ENCODE data around the gene BABAM2. TPM values are rescaled to one million over a fixed set of nuclear protein-coding genes. Genes with fewer than 3 reads are reported as not detected.
A peak's percentile ranks its signal among the peaks of the same experiment; 100 is the strongest.

The BABAM2 gene
- total RNA-seq, 1 donor: 42.0 TPM

GRCh38 chr2:28084564-28084963 is 194.0 kb downstream of the BABAM2 start:
- no peaks in the 10 kb centered on the region for H3K9me3 ChIP-seq (ENCODE audit: low read depth, low read length)
- no peaks in the 10 kb centered on the region for H3K36me3 ChIP-seq (ENCODE audit: insufficient read depth, low read length)
- no peak overlapping the region for H2AFZ ChIP-seq (ENCODE audit: low read length)
- no peak for TF ChIP-seq CTCF (IDR thresholded peaks at IDR 0.05; ENCODE audit: extremely low read depth, low read depth, low read length)
- H3K79me2 ChIP-seq (ENCODE audit: insufficient read depth, low read length): no peaks in the 10 kb centered on the region
- no peak overlapping the region for H3K4me3 ChIP-seq (ENCODE audit: insufficient read depth, low read length)
- no peaks in the 10 kb centered on the region for H3K27me3 ChIP-seq (ENCODE audit: insufficient read depth, low read length)
- no peak overlapping the region for H3K27ac ChIP-seq (ENCODE audit: low read depth, low read length)
- H4K20me1 ChIP-seq (ENCODE audit: insufficient read depth, low read length): no peaks in the 10 kb centered on the region
- peaks cover 44% of the 10 kb centered on the region for H3K4me1 ChIP-seq (ENCODE audit: insufficient read depth, low read length)
- H3K4me2 ChIP-seq (ENCODE audit: insufficient read depth, low read length): no peak overlapping the region
- DNase-seq (ENCODE audit: insufficient read length, low spot score, missing footprints): no peak

GRCh38 chr2:28085201-28085600 is 194.7 kb downstream of the BABAM2 start:
- Histone ChIP-seq H3K36me3 (ENCODE audit: insufficient read depth, low read length) (no peaks in the 10 kb centered on the region), H3K79me2 (ENCODE audit: insufficient read depth, low read length) (no peaks in the 10 kb centered on the region), H3K4me3 (ENCODE audit: insufficient read depth, low read length) (no peak overlapping the region), H3K9me3 (ENCODE audit: low read depth, low read length) (no peaks in the 10 kb centered on the region), H4K20me1 (ENCODE audit: insufficient read depth, low read length) (no peaks in the 10 kb centered on the region), H3K4me2 (ENCODE audit: insufficient read depth, low read length) (no peak overlapping the region), H3K27ac (ENCODE audit: low read depth, low read length) (no peak overlapping the region), H2AFZ (ENCODE audit: low read length) (no peak overlapping the region), H3K27me3 (ENCODE audit: insufficient read depth, low read length) (no peaks in the 10 kb centered on the region), H3K4me1 (ENCODE audit: insufficient read depth, low read length) (peaks cover 45% of the 10 kb centered on the region)
- no peak for DNase-seq (ENCODE audit: insufficient read length, low spot score, missing footprints)
- TF ChIP-seq CTCF (IDR thresholded peaks at IDR 0.05; ENCODE audit: extremely low read depth, low read depth, low read length): no peak

DNA sequence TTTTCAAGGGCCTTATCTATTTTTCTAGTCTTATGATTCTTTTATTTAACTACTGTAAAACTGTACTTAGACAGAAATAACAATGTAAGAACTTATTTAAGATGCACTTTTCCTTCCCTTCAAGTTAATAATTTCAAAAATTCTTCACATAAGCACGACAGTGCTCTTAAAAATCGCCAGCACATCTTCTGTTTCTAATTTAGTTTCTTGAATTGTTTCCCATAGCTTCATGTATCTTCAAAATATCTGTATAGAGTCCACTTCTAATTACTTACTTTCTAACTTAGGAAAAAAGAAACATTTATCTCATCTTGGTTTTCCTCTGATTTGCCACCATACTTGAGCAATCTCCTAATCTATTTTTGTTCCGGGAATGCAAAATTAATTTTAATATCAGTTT is 196.1 kb downstream of the BABAM2 start:
- DNase-seq (ENCODE audit: insufficient read length, low spot score, missing footprints): no peak
- Histone ChIP-seq H3K36me3 (ENCODE audit: insufficient read depth, low read length) (no peaks in the 10 kb centered on the region), H3K9me3 (ENCODE audit: low read depth, low read length) (no peaks in the 10 kb centered on the region), H3K4me1 (ENCODE audit: insufficient read depth, low read length) (peaks cover 31% of the 10 kb centered on the region), H3K79me2 (ENCODE audit: insufficient read depth, low read length) (no peaks in the 10 kb centered on the region), H3K4me2 (ENCODE audit: insufficient read depth, low read length) (no peak overlapping the region), H4K20me1 (ENCODE audit: insufficient read depth, low read length) (no peaks in the 10 kb centered on the region), H2AFZ (ENCODE audit: low read length) (no peak overlapping the region), H3K27me3 (ENCODE audit: insufficient read depth, low read length) (no peaks in the 10 kb centered on the region), H3K27ac (ENCODE audit: low read depth, low read length) (no peak overlapping the region), H3K4me3 (ENCODE audit: insufficient read depth, low read length) (no peak overlapping the region)
- TF ChIP-seq CTCF (IDR thresholded peaks at IDR 0.05; ENCODE audit: extremely low read depth, low read depth, low read length): no peak

- Histone ChIP-seq H2AFZ (ENCODE audit: low read length) (no peak overlapping the region), H3K79me2 (ENCODE audit: insufficient read depth, low read length) (no peaks in the 10 kb centered on the region), H3K27me3 (ENCODE audit: insufficient read depth, low read length) (no peaks in the 10 kb centered on the region), H3K27ac (ENCODE audit: low read depth, low read length) (peak overlapping the region; percentile 65), H3K4me3 (ENCODE audit: insufficient read depth, low read length) (peak overlapping the region; percentile 50), H3K4me2 (ENCODE audit: insufficient read depth, low read length) (peak overlapping the region; percentile 81), H3K4me1 (ENCODE audit: insufficient read depth, low read length) (peaks cover 18% of the 10 kb centered on the region), H3K36me3 (ENCODE audit: insufficient read depth, low read length) (no peaks in the 10 kb centered on the region), H3K9me3 (ENCODE audit: low read depth, low read length) (no peaks in the 10 kb centered on the region), H4K20me1 (ENCODE audit: insufficient read depth, low read length) (no peaks in the 10 kb centered on the region)
- peak; percentile 29 for DNase-seq (ENCODE audit: insufficient read length, low spot score, missing footprints)
- no peak for TF ChIP-seq CTCF (IDR thresholded peaks at IDR 0.05; ENCODE audit: extremely low read depth, low read depth, low read length)
These were observed 198.4 kb downstream of the BABAM2 start for GRCh38 chr2:28088970-28089369.

Measured in osteoblast (primary cell).